ENCODE data around the gene ALG12. TPM values are rescaled to one million over a fixed set of nuclear protein-coding genes. Genes with fewer than 3 reads are reported as not detected.

The ALG12 gene
- polyA plus RNA-seq, 1 of the 3 experiments (the other 2 are of a cell fraction) = 9.9 TPM

GRCh38 chr22:49953680-49954344 lies 35.6 kb upstream of the ALG12 start (continued):
- TF ChIP-seq REST (IDR thresholded peaks at IDR 0.05; ENCODE audit: low read depth, low read length) (no peak), CHD2 (IDR thresholded peaks at IDR 0.05; ENCODE audit: low read length, partially characterized antibody) (no peak), POLR2AphosphoS5 (IDR thresholded peaks at IDR 0.05; ENCODE audit: low read depth, low read length) (no peak), MEF2A (IDR thresholded peaks at IDR 0.05; ENCODE audit: borderline replicate concordance, low read depth) (no peak), SMC3 (IDR thresholded peaks at IDR 0.05; ENCODE audit: low read depth, low read length) (no peak), RCOR1 (IDR thresholded peaks at IDR 0.05; ENCODE audit: low read length) (no peak), SIN3A (IDR thresholded peaks at IDR 0.05; ENCODE audit: borderline replicate concordance, low read depth, low read length) (no peak)

GRCh38 chr22:49953027-49953679 lies 34.9 kb upstream of the ALG12 start:
- no peaks in the 10 kb centered on the region for H3F3A ChIP-seq (replicated peaks; ENCODE audit: insufficient read depth)
- no peak overlapping the region for H2AFZ ChIP-seq (ENCODE audit: low read depth)
- H3K36me3 ChIP-seq (replicated peaks in 1 of 2; ENCODE audit: control insufficient read depth in 1 of 2, insufficient read depth in 2 of 2, low read length in 1 of 2) = no peaks in the 10 kb centered on the region
- no peak for TF ChIP-seq FOXM1 (IDR thresholded peaks at IDR 0.05; ENCODE audit: low read depth)
- TF ChIP-seq EP300 (IDR thresholded peaks at IDR 0.05; ENCODE audit: borderline replicate concordance in 1 of 2, low read depth in 1 of 2, low read length in 1 of 2) = no peak
- no peak for TF ChIP-seq RCOR1 (IDR thresholded peaks at IDR 0.05; ENCODE audit: low read length)
- TF ChIP-seq USF2 (IDR thresholded peaks at IDR 0.05; ENCODE audit: borderline replicate concordance, low read depth, low read length) = no peak
- no peak for TF ChIP-seq IRF3 (IDR thresholded peaks at IDR 0.05; ENCODE audit: low read depth, low read length)
- no peak for TF ChIP-seq NRF1 (IDR thresholded peaks at IDR 0.05; ENCODE audit: low read depth, low read length)
- TF ChIP-seq FOXJ3 (CRISPR knock-in tag; IDR thresholded peaks at IDR 0.05) = no peak
- no peak for TF ChIP-seq MEF2A (IDR thresholded peaks at IDR 0.05; ENCODE audit: borderline replicate concordance, low read depth)
- TF ChIP-seq MXI1 (IDR thresholded peaks at IDR 0.05; ENCODE audit: low read depth, low read length) = no peak
- TF ChIP-seq SIN3A (IDR thresholded peaks at IDR 0.05; ENCODE audit: borderline replicate concordance, low read depth, low read length) = no peak
- TF ChIP-seq EZH2phosphoT487 (IDR thresholded peaks at IDR 0.05; ENCODE audit: borderline replicate concordance, low read depth) = no peak
- TF ChIP-seq TCF12 (IDR thresholded peaks at IDR 0.05) = no peak
- no peak for TF ChIP-seq CHD2 (IDR thresholded peaks at IDR 0.05; ENCODE audit: low read length, partially characterized antibody)
- TF ChIP-seq TEAD4 (IDR thresholded peaks at IDR 0.05; ENCODE audit: borderline replicate concordance, insufficient read depth) = no peak
- H4K20me1 ChIP-seq (ENCODE audit: insufficient read depth) = no peaks in the 10 kb centered on the region
- no peak overlapping the region; a peak in 1 of 4 replicates for H3K27ac ChIP-seq (ENCODE audit: low read depth in 2 of 2, low read length in 1 of 2)
- H3K27me3 ChIP-seq (ENCODE audit: insufficient read depth) = no peaks in the 10 kb centered on the region
- 0 out of 2 replicates have a peak overlapping the region, but pooled peaks have one; percentile 55 for H3K4me2 ChIP-seq
- no peak overlapping the region for H3K9ac ChIP-seq
- 89% methylated on average over 9 of the region's 20 CpGs for WGBS (ENCODE audit: low lambda C conversion rate)
- H3K9me2 ChIP-seq = no peaks in the 10 kb centered on the region
- POLR2A ChIA-PET = no interaction called here
- no peaks in the 10 kb centered on the region for H3K9me3 ChIP-seq
- DNase-seq = no peak
- no peak overlapping the region for H3K4me3 ChIP-seq (ENCODE audit: low read depth in 2 of 2, low read length in 1 of 2)
- CTCF ChIA-PET = interaction anchor here (1.5 to 2.1 kb wide), 3 partner anchors 22 to 77 kb away, joined by 3 to 9 read pairs (median 6); no protein-coding TSS in a partner anchor
- H3K79me2 ChIP-seq (ENCODE audit: insufficient read depth) = no peaks in the 10 kb centered on the region
- peaks cover 13 to 39% of the 10 kb centered on the region in 2 experiments; a peak in 3 of 4 replicates for H3K4me1 ChIP-seq (ENCODE audit: control insufficient read depth in 1 of 2, insufficient read depth in 2 of 2, low read depth in 1 of 2, low read length in 1 of 2)
